ENCODE data around the gene RPL29.
A peak's percentile ranks its signal among the peaks of the same experiment; 100 is the strongest.

Gene RPL29

DNA sequence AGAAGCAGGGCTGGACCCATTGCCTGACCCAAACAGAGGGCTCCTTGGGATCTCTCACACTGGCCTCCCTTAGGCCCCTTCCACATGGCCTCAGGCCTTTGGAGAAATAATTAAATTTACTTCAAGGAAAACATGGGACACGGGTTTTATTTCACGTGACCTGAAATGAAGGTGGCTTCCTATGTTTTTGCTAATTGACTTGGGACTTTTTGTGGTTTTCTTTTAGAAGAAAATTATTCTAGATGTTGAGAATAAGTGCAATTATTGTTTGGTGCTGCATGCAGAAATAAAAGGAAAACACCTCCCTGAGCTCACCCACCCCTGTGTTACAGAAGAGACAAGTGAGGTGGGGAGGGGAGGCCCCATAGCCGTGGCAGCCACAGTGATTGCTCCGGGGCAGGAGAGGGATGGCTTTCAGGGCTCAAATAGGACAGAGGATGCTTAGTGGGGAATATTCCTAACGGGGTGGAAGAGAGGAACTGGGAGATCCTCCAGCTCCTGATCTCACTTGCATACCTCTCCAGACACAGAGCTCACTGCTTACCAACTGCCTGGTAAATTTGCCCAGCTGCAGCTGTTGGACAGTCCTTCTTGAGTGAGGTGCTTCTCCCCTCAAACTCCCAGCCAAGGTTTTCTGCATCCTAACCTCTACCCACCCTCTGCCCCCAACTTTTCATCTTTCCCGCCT, 29.2 kb upstream of the RPL29 start:
- no peak for DNase-seq

DNA sequence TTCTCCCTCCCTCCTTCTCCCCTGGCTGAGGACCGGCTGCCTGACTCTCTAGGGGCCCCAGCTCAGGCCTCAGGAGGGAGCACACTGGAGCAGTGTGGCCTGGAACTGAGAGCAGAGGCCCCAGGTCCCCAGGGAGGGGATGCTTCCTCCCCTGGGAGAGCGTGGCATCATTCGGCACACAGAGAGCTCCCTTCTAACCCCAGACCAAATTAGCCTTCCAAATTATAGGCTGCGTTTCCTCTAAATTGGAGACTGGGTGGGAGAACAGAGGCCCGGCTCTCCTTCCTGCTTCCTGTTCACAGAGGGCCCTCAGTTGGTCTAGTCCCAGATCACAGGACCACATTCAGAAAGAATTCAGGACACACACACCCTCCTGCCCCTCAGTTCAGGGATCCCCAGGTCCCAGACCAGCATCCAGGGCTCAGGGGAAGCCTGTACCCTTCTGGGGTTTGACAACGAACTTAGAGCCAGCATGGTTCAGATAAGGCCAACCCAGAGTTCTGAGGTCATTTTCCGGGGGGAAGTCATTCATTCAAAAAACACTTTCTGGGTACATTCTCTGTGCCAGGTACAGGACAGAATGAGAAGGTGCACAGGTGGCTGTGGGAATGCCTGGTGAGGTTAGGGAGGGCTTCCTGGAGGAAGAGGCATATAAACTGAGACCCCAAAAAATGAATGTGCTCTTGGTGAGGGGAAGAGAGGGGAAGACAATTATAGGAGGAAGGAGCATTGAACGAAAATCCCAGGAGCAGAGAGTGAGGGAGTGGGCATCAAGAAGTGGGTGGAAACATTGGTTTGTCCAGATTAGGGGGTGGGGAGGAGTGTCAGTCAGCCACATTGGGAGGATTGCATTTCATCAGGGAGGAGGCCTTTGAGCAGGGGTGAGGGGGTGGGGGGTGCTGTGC, 28.4 kb upstream of the RPL29 start:
- peak; percentile 32 to 76 for DNase-seq

DNA sequence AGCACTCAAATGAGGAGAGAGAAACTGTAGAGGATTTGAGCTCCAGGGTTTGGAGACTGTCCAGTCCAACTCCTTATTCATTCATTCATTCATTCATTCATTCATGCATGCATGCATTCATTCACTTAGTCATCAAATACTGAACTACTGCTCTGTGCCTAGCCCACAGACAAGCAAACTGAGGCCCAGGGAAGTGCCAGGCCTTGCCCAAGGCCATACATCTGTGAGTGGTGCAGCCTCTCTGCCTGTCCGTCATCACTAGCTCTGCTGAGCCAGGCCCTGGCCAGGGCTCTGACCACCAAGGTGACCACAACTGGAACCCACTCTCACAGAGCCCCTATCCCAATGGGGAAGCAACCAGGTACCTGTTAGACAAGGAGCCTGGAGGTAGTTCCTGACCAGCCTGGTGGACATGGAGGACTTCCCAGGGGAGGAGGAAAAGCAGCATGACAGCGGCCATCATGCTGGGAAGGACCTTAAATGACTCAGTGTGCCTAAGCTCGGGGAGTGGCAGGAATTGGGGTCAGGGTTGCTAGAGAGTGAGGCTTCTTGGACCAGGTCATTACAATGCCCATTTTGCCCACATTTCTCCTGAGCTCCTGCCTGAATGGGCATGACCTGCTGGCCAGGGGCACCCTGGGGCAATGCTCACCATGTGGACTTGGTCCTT, 27.5 kb upstream of the RPL29 start:
- DNase-seq = no peak

DNA sequence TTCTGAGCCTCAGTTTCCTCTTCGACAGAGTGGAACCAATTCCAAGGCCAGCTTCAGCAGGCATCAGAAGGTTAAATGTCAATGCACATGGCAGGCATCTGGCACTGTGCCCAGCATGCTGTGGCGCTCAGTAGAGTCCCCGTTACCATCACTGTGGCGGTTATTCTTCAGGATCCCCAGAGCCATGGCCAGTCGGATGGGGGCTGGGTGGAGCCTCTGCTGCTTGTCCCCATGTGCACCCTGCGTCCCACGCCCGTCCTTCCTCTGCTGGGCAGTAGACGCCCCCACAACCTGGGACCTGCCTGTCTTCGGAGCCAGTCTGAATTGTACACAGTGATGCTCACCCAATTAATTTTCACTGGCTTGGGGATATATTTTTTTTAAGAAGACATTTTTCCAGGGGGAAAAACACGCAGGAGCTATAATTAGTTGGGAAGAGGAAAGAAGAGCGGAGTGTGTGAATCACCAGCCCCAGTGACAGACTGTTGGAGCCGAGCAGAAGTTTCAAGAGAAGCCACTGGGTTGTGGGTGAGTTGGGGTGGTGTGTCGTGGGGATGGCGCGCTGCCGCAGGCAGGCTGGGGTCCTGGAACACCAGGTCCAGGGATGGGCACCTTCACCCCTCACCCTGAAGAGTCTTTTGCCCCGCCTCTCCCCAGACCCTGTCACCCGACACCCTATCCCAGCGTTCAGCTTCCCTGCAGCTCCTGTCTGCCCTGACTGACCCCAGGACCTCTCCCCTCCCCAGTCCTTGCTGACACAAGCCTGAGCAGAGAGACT, 26.8 kb upstream of the RPL29 start:
- no peak for DNase-seq

DNA sequence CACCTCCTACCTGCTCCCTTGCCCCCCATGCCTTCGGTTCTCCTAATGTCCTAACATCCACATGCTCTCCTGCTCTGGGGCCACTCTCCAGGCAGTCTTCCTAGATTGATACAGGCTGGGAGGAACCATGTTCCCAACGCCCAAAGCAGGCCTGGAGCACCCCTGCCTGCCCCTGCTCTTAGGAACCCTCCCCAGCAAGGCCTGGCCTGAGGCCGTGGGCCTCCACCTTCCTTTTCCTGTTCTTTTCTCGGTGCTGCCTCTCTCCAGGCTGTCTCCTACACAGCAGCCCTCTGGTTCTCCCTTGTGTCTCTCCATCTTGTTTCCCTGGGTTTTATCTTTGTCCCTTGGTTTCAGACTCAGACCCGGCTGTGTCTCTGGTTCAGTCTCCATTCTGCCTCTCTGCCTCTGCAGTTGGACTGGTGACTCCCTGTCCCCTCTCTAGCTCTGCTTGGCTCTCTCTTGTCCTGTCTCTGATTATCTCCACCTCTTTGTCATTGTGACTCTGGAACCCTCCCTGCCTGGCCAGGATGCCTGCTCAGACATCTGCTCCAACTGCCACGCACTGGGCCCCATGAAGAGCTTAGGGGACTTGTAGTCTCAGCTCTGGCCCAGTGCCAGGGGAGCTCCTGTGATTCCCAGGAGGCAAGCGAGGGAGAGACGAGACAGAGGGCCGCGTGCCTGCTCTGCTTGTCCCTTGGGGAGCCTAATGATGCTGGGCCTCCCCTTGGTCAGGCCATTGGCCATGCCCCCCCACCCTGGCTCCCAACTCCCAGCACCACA, 26.0 kb upstream of the RPL29 start:
- peak; percentile 18 to 51 for DNase-seq

DNA sequence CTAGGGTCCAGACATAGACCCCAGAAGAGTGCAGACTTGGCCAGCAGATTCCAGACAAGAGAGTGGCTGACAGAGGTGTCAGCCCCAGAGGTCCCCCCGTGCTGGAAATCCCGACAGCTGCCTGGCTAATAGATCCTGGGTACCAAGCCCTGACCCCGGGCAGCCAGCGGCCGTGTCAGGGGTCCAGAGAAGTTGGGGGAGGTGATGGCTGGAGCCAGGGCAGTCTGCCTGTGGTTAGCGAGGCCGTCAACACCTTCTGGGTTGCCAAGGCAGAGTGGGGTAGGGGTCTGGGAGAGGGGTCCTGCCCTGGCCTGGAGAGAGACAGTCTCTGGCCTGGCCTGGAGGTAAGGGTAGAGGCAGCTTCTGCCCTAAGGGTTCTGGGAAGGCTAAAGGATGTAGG, 25.1 kb upstream of the RPL29 start:
- DNase-seq = no peak

DNA sequence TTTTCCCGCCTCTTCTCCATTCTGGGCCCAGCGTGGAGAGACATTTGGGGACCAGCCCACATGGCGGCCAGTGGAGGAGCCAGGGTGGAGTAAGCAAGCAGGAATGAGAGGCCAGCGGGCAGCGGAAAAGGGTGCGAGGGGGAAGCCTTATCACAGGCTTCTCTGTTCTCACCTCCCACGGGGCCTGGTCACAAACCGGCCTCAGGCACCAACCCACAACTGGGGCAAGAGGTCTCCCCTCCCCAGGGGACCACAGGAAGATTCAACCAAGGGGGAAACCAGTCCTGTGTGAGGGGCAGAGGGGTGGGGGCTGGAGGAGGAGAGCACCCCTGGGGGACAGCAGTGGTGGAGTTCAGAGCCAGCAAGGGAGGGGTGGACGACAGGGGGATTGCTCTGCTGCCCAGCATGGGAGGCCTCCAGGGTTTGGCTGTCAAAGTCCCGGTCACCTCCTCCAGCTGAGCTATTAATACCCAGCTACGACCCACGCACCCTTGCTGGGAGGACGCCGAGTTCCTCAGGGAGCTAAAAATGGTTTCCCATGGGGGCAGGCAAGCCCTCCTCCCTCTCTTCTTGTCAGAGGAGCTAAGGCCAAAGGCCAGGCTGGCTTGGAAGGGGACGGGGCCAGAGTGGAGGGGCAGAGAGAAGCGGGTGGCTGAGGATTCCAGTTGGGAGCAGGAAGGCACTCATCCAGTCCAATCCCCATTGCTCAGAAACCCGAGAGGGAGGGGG, 23.8 kb upstream of the RPL29 start:
- no peak for DNase-seq

DNA sequence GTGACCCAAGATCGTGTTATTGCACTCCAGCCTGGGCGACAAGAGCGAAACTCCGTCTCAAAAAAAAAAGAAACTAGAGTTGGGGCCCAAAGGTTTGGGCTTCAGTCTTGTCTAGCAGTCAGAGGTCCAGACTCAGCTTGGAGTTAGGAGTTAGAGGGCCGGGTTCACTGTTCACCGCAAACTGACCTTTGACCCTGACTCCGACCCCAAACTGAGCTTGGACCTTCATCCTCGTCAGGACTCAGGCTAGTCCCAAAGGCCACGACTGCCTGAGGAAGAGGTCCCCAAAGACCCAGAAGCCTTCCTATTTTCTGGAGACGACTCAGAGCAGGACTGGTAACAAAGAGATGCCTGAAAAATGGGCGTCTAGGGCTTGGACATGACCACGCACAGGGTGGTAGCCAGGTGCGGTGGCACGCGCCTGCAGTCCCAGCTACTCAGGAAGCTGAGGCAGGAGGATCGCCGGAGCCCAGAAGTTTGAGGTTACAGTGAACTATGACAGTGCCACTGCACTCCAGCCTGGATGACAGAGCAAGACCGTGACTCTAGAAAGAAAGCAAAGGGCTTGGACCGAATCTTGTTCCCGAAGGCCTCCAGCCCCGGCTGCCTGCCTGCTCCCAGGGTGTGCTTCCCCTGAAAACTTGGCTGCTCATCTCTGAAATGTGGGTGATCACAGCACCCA, 22.8 kb upstream of the RPL29 start:
- DNase-seq = no peak

DNA sequence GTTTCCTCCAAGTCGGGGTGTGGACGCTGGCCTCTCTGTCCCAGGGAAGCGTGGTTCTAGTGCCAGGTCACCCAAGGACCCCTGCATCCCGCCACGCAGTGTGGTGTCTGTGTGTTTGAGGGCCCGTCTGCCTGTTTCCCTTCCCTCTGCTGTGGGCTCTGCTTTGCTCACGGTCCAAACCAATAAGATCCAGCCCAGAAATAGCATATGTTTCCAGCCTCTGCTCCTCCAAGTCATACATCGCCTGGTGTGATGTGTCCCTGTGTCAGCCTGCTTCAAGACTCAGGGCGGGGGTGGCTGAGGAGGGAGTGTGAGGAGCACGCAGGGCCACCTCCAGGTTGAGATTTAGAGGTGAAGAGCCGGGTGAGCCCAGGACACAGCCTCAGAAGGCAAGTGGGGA, 21.9 kb upstream of the RPL29 start:
- DNase-seq = no peak

DNA sequence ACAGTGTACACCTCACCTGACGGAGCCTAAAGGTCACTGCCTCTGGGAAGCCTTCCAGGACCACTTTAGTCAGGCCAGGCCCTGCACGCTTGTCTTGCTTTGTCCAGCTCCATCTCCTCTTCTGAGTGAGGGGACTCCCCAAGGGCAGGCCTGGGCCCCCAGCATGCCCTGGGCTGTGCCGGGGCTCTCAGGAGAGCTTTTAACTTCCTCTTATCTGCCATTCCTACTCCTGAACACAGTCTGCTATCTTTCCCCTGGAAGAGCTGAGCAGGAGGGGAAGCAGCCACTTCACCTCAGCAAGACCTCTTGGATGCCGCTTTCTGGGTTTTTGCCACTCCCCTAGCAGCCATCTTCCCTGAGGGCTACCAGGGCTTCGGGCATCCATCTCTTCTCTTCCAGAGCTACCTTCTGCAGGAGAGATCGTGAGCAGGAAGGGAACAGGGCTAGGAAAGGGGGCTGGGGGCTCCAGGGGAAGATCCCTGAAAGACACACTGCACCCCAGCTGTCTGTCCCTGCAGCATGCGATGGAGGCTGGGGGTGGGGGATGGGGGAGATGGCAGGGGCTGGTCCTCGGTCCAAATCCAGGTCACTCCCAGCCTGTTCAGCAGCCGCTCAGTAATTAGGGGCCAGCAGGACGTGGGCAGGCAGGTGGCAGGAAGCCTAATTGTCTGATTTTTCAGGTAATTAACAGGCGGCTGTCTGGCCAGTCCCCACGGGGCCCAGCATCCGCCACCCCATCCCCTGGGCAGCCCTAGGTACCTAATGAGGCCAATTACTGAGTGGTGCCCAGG, 19.9 kb upstream of the RPL29 start:
- peak; percentile 44 to 72 for DNase-seq

DNA sequence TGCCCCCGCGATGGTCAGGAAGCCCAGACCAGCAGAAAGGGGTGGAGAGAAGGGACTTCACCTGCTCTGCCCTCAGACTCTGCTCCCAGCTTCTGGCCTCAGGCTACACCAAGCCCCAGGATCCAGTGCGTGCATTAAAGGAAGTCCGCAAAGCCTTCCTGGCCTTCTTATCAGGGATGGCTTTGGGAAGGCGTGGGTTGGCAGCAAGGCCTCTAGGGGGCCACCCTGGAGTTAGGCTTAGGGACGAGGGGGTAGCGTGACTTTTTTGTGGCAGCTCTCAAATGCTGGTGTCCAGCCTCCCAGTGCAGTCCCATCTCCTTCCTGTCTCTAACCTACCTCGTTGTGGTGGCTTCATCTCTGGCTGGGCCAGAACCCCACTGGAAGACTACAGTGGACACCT, 18.9 kb upstream of the RPL29 start:
- peak in 1 of 2 experiments; percentile 3 for DNase-seq

DNA sequence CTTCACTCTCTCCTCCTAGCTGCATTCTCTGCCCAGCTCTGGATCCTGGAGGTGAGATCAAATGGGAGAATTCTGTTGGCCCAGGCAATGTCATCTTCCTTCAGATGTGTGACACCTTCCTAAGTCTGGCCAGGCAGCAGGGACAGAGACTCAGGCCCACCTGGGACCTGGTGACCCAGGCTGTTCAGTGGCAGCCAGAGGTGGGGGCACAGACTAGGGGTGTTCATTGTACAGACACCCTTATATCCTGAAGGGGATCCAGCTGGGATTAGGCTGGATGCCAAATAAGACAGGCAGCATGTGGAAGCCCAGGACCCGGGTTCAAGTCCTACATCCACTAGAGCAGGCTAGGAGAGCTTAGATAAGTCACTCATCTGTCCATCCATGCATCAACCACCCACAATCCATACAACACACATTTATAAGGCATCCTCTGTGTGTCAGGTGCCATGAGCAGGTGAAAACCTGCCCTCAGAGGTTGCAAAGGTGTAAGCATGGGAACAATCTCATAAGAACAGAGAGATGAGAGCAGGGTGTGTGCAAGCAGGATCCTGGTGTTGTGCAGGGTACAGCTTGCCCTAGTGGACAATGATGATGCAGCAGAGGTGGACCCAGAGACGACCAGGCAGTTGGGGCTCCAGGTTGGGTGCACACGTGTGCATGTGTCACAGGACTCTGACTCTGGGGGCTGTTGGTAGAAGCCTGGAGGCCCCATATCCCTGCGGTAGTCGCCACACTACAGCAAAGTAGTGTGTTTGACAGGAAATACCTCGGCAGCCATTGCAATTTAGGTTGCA, 18.3 kb upstream of the RPL29 start:
- no peak for DNase-seq

DNA sequence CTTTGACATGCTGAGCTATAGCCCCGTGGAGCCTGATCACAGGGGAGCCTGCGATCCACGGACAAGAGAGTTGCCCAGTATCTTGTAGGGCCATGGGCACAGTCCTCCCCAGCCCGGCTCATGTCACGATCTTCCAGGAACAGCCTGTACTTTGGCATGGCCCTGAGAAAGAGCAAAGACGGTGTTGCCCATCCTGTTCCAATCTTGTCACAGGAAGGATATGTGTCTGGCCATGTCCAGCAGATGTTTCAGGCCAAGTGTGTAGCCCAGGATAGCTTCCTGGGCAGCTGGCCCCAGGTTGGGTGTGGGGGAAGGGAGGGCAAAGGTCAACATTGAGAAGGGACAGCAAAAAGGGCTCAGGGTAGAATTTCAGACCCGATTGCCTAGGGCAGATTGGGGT, 17.0 kb upstream of the RPL29 start:
- no peak for DNase-seq

DNA sequence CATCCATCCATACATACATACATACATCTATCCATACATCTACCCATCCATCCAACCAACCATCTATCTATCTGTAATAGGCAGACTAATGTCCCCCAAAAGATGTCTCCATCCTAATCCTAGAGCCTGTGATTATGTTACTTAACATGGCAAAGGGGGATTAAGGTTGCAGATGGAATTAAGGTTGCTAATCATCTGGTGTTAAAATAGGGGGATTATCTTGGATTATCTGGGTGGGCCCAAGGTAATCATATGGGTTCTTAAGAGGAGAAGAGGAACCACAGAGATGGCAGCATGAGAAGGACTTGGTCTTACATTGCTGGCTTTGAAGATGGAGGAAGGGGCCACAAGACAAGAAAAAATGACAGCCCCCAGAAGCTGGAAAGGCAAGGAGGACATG, 14.7 kb upstream of the RPL29 start:
- no peak for DNase-seq

DNA sequence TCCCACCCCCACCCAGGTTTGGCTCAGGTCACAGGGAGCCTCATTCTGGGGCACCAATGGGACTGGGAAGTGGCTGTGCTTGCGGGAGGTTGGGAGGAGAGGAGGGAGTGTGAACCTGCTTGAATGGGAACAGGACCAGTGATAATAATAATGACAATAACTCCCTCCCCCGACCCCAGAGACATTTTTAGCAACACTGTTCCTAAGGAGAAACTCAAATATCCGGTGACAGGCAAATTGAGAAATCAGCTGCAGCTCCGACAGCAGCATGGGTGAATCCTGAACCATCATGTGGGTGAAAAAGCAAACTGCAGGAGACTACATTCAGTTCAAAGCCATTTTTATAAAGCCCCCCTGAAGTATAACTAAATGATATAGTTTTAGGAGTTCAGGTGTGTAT, 11.6 kb upstream of the RPL29 start:
- DNase-seq = no peak

DNA sequence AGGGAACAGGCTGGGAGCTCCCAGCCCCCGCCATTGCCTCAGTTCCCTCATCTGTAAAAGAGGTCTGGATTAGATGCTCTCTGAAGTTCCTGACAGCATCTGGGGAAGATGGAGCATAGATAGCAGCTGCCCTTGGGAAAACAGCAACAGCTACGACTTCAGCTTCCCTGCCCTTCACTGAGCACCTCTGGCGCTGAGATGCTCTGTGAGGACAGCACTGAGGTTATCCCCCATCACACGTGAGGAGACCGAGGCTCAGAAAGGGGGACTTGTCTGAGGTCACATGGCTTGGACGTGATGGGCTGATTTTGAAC, 11.1 kb upstream of the RPL29 start:
- DNase-seq = no peak

DNA sequence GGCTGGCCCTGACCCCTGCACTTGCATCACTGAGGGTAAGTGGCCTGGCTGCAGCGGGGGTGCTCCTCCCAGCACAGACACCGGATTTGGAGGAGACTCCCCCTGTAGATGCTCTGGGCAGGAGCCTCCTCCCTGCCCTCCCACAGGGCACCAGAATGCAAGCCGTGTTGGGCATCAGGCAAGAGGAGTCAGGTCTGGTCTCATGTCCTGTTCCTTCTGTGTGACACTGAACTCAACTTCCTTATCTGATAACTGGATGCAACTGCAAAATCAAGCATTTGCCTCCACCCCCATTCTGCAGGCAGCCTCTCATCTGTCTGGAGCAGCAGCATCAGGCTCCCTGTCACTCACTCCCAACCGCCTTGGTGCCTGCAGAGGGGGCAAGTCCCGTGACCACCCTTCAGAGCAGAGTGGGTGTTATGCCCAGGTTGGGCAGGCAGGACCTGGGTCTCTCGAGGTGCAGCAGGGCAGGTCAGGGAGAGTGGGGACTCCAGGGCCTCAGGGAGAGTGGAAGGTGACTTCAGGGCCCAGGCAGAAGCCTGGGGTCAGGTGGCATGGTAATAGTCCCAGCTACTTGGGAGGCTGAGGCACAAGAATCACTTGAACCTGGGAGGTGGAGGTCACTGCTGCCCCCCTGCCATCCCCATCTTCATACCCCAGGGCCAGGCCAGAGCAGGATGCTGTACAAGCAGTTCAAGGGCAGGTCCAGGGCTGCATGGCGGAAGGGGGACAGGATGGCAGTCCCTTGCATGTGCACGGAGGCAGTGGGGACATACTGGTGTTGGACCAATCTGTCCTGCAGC, 10.5 kb upstream of the RPL29 start:
- no peak for DNase-seq

DNA sequence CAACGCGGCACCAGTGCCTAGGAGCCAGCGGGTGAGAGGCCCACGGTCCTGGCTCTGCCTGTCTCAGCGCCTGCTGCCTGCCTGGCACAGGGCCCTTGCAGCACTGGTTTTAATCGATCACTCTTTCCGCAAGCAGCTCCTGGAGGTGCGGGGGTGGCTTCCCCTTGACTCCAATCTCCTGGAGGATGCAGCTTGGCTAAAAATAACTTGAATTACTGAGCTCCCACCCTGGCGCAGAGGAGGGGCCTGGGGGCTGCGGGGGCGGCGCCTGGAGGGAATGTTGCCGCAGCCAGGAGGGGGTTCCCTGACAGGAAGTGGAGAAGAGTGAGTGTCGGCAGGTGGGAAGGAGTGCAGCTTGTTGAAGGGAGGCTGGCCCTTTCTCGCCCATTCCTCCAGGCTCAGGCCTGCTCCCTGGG, 9.9 kb upstream of the RPL29 start:
- peak; percentile 35 to 61 for DNase-seq
